K562 (cell line): Measurements from ENCODE around the gene GFM2. TPM values are rescaled to one million over a fixed set of nuclear protein-coding genes. Genes with fewer than 3 reads are reported as not detected.

Source experiments
- ARHGAP35 ChIP-seq: fragments of 450-650 bp; IDR thresholded peaks from 2 replicates; pipeline ENCODE4 v1.6.1; 2018; ENCODE audit not compliant: partially characterized antibody
- BCOR ChIP-seq: fragments of 450-650 bp; IDR thresholded peaks from 2 replicates; pipeline ENCODE4 v1.6.1; 2016
- CBX2 ChIP-seq: fragments of 200-600 bp; sonication (generic); IDR thresholded peaks from one replicate; pipeline ENCODE4 v1.6.1; 2012; ENCODE audit warnings: mild to moderate bottlenecking, low read length, inconsistent platforms; ENCODE audit not compliant: insufficient read depth, poor library complexity, severe bottlenecking
- FOXJ3 ChIP-seq: sonication (generic); formaldehyde crosslinking; IDR thresholded peaks from 2 replicates; pipeline ENCODE4 v1.4.0; 2020; ENCODE audit warnings: mild to moderate bottlenecking, missing genetic modification reagents
- KAT8 ChIP-seq: fragments of 450-650 bp; IDR thresholded peaks from 2 replicates; pipeline ENCODE4 v1.6.1; 2016; ENCODE audit warnings: low read depth, mild to moderate bottlenecking
- KDM1A ChIP-seq, 2 experiments: fragments of 450-650 bp; IDR thresholded peaks; 2 replicates each; pipeline ENCODE4 v1.6.1; 2016; ENCODE audit warnings: mild to moderate bottlenecking in 2 of 2
- NBN ChIP-seq: fragments of 450-650 bp; IDR thresholded peaks from 2 replicates; pipeline ENCODE4 v1.6.1; 2016; ENCODE audit warnings: low read depth, mild to moderate bottlenecking
- NCOA2 ChIP-seq, 2 experiments: fragments of 450-650 bp; IDR thresholded peaks; 2 replicates each; pipeline ENCODE4 v1.6.1; 2018; ENCODE audit warnings: mild to moderate bottlenecking in 2 of 2, moderate library complexity in 1 of 2; ENCODE audit not compliant: partially characterized antibody in 2 of 2
- NR2C1 ChIP-seq, 2 experiments: fragments of 450-650 bp; IDR thresholded peaks; 2 replicates each; pipeline ENCODE4 v1.6.1; 2017; ENCODE audit warnings: mild to moderate bottlenecking in 2 of 2, antibody characterized with exemption in 1 of 2, inconsistent platforms in 1 of 2, missing compliant biosample characterization in 1 of 2, missing genetic modification characterization in 1 of 2
- PHF8 ChIP-seq: fragments of 200-600 bp; sonication (generic); IDR thresholded peaks from 2 replicates; pipeline ENCODE4 v1.6.1; 2012; ENCODE audit warnings: mixed run types, mild to moderate bottlenecking, inconsistent platforms, low read length, moderate library complexity, borderline replicate concordance
- RNF2 ChIP-seq: sonication (generic); IDR thresholded peaks from 2 replicates; pipeline ENCODE4 v1.6.1; 2016
- SRSF9 ChIP-seq: fragments of 200-400 bp; formaldehyde crosslinking; IDR thresholded peaks from 2 replicates; pipeline ENCODE4 v1.6.1; 2017; ENCODE audit warnings: low read depth, low read length, borderline replicate concordance
- STAG1 ChIP-seq: sonication (generic); formaldehyde crosslinking; IDR thresholded peaks from 2 replicates; pipeline ENCODE4 v1.5.0; 2020; ENCODE audit warnings: missing genetic modification reagents, borderline replicate concordance
- TCF7 ChIP-seq: sonication (generic); IDR thresholded peaks from 2 replicates; pipeline ENCODE4 v1.6.1; 2016; ENCODE audit warnings: antibody characterized with exemption, borderline replicate concordance
- ZNF121 ChIP-seq: sonication (generic); formaldehyde crosslinking; conservative IDR thresholded peaks from 2 replicates; pipeline ENCODE4 v1.8.0; 2022; ENCODE audit warnings: missing genetic modification reagents
- ZNF707 ChIP-seq: fragments of 250-450 bp; sonication (Bioruptor Pico); conservative IDR thresholded peaks from 2 replicates; pipeline ENCODE4 v1.8.0; 2022; ENCODE audit warnings: inconsistent platforms, mild to moderate bottlenecking, moderate library complexity
- polyA plus RNA-seq, 8 experiments: library from polyadenylated mRNA; depleted of rRNA in 4 of 8; stranded (reverse) in 5 of 8; unstranded in 3 of 8; fragments of >200 nt; fragmentation: Nextera tagmentation in 2 of 8; fragmentation: Illumina TruSeq in 1 of 8; extraction: Ambion mirVana in 2 of 8; extraction: Trizol in 1 of 8; gene quantifications; 2 replicates each; pipeline versions ENCODE4 v1.2.1 to v1.2.3, GENCODE V29; 2011 to 2014; ENCODE audit warnings: inconsistent platforms in 1 of 8, missing spikeins in 1 of 8
- total RNA-seq, 7 experiments: library from RNA; depleted of rRNA in 6 of 7; stranded (reverse); fragments of >200 nt in 6 of 7; fragmentation: Illumina TruSeq in 2 of 7; extraction: Trizol in 2 of 7; gene quantifications; 2 replicates each; pipeline versions ENCODE4 v1.2.1 to v1.2.3, GENCODE V29; 2011 to 2021; ENCODE audit warnings: low replicate concordance in 1 of 7
- TF ChIP-seq, protein P1 (sequence below): fragments of 450-650 bp; IDR thresholded peaks from 2 replicates; pipeline ENCODE4 v1.6.1; 2016; ENCODE audit warnings: mild to moderate bottlenecking
- TF ChIP-seq, protein P2 (sequence below), 2 experiments: fragments of 450-650 bp in 1 of 2; sonication (generic) in 1 of 2; formaldehyde crosslinking; conservative IDR thresholded peaks; 2 replicates each; pipeline versions ENCODE4 v1.4.0 to v1.8.1; 2020 to 2022; ENCODE audit warnings: mild to moderate bottlenecking in 1 of 2, missing genetic modification reagents in 1 of 2
- TF ChIP-seq, protein P3 (sequence below): sonication (generic); formaldehyde crosslinking; IDR thresholded peaks from 2 replicates; pipeline ENCODE4 v1.8.0; 2022; ENCODE audit warnings: mild to moderate bottlenecking, missing genetic modification reagents
- TF ChIP-seq, protein P4 (sequence below): fragments of 450-650 bp; conservative IDR thresholded peaks from 2 replicates; pipeline ENCODE4 v1.6.1; 2016; ENCODE audit warnings: missing genetic modification characterization, low read depth, mild to moderate bottlenecking, control low read depth, missing compliant biosample characterization
- TF ChIP-seq, protein P5 (sequence below): fragments of 250-450 bp; sonication (Bioruptor Pico); IDR thresholded peaks from 2 replicates; pipeline ENCODE4 v1.9.0; 2021; ENCODE audit warnings: mild to moderate bottlenecking

The GFM2 gene
- total and polyA plus RNA-seq, 9 of the 15 experiments (the other 6 are each of a cell fraction or from before 2014, with no cell fraction given): 32.8 to 78.2 (median 52.5) TPM

DNA sequence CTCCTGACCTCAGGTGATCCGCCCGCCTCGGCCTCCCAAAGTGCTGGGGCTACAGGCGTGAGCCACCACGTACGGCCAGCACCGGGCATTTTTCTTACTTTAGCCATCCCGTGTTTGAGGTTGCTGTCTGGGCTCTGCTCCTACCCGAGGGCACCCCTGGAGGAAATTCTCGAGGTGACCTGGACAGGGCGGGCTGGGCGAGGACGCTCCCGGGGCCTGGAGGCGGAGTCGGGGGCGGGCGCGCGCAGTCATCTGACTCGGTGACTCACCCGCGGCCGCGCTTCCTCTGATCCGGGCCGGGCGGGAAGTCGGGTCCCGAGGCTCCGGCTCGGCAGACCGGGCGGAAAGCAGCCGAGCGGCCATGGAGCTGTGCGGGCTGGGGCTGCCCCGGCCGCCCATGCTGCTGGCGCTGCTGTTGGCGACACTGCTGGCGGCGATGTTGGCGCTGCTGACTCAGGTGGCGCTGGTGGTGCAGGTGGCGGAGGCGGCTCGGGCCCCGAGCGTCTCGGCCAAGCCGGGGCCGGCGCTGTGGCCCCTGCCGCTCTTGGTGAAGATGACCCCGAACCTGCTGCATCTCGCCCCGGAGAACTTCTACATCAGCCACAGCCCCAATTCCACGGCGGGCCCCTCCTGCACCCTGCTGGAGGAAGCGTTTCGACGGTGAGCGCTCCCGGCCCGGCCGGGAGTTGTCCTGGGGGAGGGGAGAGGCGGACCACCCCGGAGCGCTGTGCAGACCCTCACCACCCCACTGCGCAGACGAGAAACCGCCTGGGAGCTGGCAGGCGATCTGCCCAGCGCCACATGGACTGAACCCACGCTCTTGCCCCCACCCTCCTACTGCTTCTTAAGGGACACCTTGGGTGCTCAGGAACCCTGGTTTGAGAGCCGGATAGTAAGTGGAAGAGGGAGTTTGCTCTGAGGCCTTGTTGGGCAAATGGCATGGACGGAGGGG lies 81.7 kb downstream of the GFM2 start, which contains the start of gene HEXB (continued):
- TF ChIP-seq, protein P1, sequence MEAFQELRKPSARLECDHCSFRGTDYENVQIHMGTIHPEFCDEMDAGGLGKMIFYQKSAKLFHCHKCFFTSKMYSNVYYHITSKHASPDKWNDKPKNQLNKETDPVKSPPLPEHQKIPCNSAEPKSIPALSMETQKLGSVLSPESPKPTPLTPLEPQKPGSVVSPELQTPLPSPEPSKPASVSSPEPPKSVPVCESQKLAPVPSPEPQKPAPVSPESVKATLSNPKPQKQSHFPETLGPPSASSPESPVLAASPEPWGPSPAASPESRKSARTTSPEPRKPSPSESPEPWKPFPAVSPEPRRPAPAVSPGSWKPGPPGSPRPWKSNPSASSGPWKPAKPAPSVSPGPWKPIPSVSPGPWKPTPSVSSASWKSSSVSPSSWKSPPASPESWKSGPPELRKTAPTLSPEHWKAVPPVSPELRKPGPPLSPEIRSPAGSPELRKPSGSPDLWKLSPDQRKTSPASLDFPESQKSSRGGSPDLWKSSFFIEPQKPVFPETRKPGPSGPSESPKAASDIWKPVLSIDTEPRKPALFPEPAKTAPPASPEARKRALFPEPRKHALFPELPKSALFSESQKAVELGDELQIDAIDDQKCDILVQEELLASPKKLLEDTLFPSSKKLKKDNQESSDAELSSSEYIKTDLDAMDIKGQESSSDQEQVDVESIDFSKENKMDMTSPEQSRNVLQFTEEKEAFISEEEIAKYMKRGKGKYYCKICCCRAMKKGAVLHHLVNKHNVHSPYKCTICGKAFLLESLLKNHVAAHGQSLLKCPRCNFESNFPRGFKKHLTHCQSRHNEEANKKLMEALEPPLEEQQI: no peak
- TF ChIP-seq SRSF9 (no peak), NR2C1 (IDR thresholded peaks at IDR 0.05) (no peak), NR2C1 (tag; IDR thresholded peaks at IDR 0.05) (no peak), KDM1A (IDR thresholded peaks at IDR 0.05) (0 out of 4 replicates have a peak, but pooled peaks of 1 of the 2 experiments have one; percentile 22), PHF8 (peak; percentile 83; the same call in 1 of the 2 replicates), ARHGAP35 (no peak), ZNF707 (CRISPR knock-in tag) (no peak), STAG1 (CRISPR knock-in tag) (0 out of 2 replicates have a peak, but pooled peaks have one; percentile 7), KAT8 (no peak), CBX2 (no peak), BCOR (peak; percentile 66; the same call in 1 of the 2 replicates), TCF7 (no peak), NBN (no peak), RNF2 (no peak), ZNF121 (CRISPR knock-in tag) (no peak), FOXJ3 (CRISPR knock-in tag) (no peak), NCOA2 (IDR thresholded peaks at IDR 0.05; ENCODE audit: partially characterized antibody in 2 of 2) (no peak)
- TF ChIP-seq, protein P2, sequence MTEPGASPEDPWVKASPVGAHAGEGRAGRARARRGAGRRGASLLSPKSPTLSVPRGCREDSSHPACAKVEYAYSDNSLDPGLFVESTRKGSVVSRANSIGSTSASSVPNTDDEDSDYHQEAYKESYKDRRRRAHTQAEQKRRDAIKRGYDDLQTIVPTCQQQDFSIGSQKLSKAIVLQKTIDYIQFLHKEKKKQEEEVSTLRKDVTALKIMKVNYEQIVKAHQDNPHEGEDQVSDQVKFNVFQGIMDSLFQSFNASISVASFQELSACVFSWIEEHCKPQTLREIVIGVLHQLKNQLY (CRISPR knock-in tag; conservative IDR thresholded peaks at IDR 0.05): no peak
- TF ChIP-seq, protein P3, sequence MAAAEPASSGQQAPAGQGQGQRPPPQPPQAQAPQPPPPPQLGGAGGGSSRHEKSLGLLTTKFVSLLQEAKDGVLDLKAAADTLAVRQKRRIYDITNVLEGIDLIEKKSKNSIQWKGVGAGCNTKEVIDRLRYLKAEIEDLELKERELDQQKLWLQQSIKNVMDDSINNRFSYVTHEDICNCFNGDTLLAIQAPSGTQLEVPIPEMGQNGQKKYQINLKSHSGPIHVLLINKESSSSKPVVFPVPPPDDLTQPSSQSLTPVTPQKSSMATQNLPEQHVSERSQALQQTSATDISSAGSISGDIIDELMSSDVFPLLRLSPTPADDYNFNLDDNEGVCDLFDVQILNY (CRISPR knock-in tag): peak; percentile 77; the same call in 1 of the 2 replicates
- TF ChIP-seq, protein P4, sequence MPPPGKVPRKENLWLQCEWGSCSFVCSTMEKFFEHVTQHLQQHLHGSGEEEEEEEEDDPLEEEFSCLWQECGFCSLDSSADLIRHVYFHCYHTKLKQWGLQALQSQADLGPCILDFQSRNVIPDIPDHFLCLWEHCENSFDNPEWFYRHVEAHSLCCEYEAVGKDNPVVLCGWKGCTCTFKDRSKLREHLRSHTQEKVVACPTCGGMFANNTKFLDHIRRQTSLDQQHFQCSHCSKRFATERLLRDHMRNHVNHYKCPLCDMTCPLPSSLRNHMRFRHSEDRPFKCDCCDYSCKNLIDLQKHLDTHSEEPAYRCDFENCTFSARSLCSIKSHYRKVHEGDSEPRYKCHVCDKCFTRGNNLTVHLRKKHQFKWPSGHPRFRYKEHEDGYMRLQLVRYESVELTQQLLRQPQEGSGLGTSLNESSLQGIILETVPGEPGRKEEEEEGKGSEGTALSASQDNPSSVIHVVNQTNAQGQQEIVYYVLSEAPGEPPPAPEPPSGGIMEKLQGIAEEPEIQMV (tag): no peak
- TF ChIP-seq, protein P5, sequence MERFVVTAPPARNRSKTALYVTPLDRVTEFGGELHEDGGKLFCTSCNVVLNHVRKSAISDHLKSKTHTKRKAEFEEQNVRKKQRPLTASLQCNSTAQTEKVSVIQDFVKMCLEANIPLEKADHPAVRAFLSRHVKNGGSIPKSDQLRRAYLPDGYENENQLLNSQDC (CRISPR knock-in tag): no peak
